Bone marrow (tissue), 2 donors: ENCODE results near the gene EPHB2.

ENCODE experiments used
- DNase-seq, 2 donors: peaks; one replicate each; lab custom pipeline; 2025; lab: John Stamatoyannopoulos, UW

EPHB2 gene

DNA sequence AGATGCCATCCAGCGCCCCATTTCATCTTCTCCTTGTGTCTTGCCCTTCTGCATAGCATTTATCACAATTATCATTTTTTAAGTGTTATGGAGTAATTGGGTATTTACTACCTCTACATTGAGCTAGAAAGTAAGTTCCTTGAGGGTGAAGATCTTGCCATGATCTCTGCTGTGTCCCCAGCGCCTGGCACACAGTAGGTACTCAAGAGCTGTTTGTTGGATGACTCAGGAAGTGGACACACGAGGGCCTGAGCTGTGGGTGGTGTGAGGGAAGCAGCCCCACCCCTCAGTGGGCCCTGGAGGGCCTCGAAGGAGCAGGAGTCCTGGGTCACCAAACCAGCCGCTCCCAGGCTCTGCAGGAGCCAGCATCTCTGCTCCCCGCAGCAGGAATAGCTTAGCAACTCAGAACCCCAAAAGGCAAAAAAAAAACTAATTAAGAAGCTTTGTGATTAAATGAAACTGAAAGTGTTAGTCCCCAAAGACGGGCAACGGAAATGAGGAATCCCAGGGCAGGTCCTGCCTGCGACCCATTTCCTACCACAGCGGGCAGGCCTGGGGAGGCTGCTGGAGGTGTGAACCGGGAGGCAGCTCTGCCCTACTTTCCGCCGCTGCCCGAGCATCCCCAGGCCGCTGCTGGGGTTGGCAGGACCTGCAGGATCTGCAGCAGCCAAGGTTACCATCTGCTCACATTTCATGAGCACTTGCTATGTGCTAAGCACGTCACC is 174.3 kb downstream of the EPHB2 start:
- no peak for DNase-seq

- DNase-seq = no peak
Observed at GRCh38 chr1:22886211-22886610, 175.6 kb downstream of the EPHB2 start.

- DNase-seq = no peak
Observed at GRCh38 chr1:22887491-22887890, 176.9 kb downstream of the EPHB2 start.

DNA sequence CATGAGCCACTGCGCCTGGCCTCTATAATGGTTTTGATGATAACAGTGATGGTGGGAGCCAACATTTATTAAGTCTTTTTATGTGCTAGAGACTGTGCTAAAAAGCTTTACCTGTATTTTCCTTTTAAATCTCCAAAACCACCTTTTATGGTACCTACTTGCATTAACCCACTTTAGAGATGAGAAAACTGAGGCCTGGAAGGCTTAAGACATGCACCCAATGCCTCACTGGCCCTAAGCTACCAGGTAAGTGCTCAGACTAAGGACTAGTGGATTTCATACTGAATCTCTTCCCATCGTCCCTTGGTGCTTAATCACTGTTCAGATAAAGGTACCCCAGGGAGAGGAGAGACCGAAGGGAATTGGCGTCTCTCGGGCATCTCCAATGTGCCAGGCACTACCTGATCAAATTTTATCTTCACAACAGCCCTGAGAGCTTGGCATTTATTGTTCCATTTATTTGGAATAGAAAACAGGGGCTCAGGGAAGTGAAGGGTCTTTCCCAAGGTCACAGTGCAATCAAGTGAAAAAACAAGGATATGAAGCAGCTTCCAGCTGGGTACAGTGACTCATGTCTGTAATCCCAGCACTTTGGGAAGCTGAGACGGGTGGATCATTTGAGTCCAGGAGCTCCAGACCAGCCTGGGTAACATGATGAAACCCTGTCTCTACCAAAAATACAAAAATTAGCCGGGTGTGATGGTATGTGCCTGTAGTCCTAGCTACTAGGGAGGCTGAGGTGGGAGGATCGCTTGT is 177.9 kb downstream of the EPHB2 start:
- DNase-seq = no peak

DNA sequence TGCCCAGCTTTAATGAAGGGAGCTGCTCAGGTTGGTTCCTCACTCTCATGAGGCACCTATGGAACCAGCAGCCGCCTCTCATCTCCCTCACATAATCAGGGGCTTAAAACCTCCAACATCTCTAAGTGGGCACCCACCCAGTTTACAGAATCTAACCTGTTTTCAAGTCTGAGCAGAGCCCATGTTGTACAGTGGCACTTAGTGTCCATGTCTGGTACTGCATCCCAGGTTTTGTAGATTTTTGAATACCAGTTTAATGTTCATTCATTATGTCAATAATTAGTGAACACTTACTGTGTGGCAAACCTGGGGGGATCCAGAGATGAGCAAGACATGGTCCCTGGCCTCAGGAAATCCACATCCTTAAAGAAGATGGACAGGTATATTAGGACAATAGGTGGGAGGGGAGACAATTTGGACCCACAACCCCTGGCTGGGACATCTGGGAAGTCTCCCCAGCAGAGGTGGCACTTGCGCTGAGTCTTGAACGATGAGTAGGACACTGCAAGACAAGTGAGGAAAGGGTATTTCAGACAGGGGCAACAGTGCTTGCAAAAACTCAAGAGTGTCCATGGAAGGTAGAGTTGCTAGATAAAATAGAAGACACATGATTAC is 178.7 kb downstream of the EPHB2 start:
- DNase-seq = no peak

- no peak for DNase-seq
Observed at GRCh38 chr1:22892789-22893188, 182.2 kb downstream of the EPHB2 start.

GRCh38 chr1:22893292-22893691 is 182.7 kb downstream of the EPHB2 start:
- DNase-seq = no peak

DNA sequence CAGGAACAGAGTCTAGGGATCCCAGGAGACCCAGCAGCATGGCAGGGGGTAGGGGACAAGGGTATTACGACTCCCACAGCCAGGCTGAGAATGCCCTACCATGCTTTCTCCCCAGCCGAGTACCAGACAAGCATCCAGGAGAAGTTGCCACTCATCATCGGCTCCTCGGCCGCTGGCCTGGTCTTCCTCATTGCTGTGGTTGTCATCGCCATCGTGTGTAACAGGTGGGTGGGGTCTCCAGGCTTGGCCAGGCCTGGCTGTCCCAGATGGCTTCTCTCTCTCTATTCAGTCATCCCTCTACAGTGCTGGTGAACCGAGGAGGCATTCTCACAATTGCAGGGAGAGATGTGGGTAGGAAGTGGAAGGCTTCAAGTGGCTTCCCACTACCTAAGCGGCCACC is 184.7 kb downstream of the EPHB2 start:
- no peak for DNase-seq

DNA sequence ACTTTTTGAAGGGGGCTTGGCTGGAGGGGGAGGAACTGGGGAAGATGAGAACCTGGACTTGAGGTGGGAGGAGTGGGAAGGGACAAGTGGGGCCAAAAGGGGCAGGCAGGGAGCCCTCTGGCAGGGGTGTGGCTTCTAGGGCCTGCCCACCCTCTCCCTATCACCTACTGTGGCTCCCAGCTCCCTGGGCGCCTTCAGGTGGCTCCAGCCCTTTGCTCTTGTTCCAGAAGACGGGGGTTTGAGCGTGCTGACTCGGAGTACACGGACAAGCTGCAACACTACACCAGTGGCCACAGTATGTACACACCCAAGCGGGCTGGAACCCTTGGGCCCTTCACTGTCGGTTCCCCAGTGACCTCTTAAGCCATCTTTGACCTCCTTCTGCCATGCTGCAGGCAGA is 185.5 kb downstream of the EPHB2 start:
- DNase-seq = no peak

DNA sequence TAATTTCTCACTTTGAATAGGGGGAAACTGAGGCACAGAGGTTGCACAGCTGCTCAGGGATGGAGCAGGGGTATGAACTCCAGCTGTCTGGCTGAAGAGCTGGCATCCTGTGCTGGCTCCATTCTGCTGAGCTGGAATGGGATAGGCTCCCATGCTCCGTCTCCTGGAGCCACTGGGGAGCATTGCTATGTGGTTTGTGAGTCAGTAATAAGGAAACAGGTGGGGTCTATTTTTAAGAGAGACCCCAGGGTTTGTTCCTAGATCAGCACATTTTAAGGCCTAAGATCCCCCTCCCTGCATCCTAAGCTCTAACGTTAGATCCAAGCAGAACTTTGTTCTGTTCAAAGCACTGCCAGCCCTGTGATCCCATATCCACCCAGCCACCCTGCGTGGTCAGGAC is 189.8 kb downstream of the EPHB2 start:
- DNase-seq = no peak

- DNase-seq = no peak
Observed at GRCh38 chr1:22903113-22903512, 192.5 kb downstream of the EPHB2 start.

- DNase-seq = no peak
Observed at GRCh38 chr1:22906968-22907367, 196.3 kb downstream of the EPHB2 start.

DNA sequence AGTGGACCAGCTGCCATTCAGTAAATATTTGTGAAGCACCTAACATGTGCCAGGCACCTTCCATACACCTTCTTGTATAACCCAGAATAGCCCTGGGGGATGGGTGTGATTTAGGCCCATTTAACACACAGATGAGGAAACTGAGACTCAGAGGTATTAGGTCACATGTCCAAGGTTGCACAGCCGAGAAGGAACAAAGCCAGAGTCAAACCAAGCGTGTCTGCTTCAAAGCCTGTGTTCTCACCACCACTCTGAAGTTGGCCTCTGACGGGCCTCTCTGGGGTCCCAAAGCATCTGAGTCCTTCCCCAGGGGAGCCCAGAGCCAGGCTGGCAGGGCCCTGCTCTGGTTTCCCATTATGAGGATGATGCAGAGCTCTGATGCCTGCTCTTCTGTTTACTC is 196.9 kb downstream of the EPHB2 start:
- no peak for DNase-seq

DNA sequence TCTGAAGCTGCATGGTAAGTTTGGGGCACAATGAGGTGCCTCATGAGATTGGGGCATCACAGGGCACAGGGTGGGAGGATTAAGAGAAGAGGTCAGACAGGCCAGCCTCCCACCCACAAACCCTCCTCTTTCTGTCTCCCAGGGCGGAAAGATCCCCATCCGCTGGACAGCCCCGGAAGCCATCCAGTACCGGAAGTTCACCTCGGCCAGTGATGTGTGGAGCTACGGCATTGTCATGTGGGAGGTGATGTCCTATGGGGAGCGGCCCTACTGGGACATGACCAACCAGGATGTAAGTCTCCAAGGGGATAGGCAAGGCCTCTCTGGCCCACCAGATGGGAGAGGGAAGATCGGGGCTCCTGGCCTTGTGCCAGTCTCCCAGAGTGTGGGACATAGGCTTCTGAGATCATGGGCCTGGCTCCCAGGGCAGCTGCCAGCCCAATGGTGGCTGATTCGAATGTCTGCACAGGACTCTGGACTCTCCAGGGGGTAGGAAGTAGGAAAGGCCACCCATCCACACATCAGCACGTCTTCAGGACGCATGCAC is 198.3 kb downstream of the EPHB2 start:
- DNase-seq = no peak

GRCh38 chr1:22910286-22910685 is 199.6 kb downstream of the EPHB2 start:
- no peak for DNase-seq

DNA sequence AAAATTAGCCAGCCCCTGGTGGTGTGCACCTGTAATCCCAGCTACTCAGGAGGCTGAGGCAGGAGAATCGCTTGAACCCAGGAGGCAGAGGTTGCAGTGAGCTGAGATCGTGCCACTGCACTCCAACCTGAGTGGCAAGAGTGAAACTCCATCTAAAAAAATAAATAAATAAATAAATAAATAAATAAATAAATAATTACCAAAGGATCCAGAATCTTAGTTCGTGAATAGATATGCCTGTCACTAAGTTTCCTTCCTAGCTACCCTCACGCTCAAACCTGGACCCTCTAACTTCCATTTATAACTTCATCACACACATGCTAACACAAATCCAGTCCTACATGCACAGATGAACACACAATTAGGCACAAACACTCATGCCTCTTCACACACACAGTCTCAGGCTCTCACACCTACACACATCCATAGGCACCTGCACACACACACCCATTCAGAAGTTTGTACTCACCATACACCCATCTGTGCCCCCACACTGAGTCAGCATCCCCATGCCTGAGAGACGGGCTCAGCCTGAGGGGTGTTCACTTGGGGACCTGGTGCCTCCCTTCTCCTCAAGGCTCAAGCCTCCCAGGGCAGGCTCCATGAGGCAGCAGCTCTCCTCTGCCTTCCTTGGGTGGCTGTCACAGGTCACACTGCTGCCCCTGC is 200.5 kb downstream of the EPHB2 start:
- no peak for DNase-seq

- no peak for DNase-seq
Observed at GRCh38 chr1:22912311-22912710, 201.7 kb downstream of the EPHB2 start.

DNA sequence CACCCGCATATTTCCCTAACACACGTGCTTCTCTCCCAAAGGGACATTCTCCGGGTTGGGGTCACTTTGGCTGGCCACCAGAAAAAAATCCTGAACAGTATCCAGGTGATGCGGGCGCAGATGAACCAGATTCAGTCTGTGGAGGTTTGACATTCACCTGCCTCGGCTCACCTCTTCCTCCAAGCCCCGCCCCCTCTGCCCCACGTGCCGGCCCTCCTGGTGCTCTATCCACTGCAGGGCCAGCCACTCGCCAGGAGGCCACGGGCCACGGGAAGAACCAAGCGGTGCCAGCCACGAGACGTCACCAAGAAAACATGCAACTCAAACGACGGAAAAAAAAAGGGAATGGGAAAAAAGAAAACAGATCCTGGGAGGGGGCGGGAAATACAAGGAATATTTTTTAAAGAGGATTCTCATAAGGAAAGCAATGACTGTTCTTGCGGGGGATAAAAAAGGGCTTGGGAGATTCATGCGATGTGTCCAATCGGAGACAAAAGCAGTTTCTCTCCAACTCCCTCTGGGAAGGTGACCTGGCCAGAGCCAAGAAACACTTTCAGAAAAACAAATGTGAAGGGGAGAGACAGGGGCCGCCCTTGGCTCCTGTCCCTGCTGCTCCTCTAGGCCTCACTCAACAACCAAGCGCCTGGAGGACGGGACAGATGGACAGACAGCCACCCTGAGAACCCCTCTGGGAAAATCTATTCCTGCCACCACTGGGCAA is 202.9 kb downstream of the EPHB2 start:
- no peak for DNase-seq

GRCh38 chr1:22914156-22914555 is 203.5 kb downstream of the EPHB2 start:
- DNase-seq = no peak

DNA sequence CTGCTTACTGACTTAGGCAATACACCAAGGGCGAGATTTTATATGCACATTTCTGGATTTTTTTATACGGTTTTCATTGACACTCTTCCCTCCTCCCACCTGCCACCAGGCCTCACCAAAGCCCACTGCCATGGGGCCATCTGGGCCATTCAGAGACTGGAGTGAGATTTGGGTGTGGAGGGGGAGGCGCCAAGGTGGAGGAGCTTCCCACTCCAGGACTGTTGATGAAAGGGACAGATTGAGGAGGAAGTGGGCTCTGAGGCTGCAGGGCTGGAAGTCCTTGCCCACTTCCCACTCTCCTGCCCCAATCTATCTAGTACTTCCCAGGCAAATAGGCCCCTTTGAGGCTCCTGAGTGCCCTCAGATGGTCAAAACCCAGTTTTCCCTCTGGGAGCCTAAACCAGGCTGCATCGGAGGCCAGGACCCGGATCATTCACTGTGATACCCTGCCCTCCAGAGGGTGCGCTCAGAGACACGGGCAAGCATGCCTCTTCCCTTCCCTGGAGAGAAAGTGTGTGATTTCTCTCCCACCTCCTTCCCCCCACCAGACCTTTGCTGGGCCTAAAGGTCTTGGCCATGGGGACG is 204.1 kb downstream of the EPHB2 start:
- no peak for DNase-seq

GRCh38 chr1:22915231-22915630 is 204.6 kb downstream of the EPHB2 start:
- no peak for DNase-seq
